ENCODE data around the gene ERCC2.

GRCh38 chr19:45349430-45349941, 20.9 kb downstream of the ERCC2 start:
- TF ChIP-seq SUZ12 (IDR thresholded peaks at IDR 0.05; ENCODE audit: extremely low read depth, insufficient read depth, insufficient read length), result no peak
- no peak for TF ChIP-seq ZNF274 (IDR thresholded peaks at IDR 0.05; ENCODE audit: low read depth, low read length)
- no peak for TF ChIP-seq YY1 (IDR thresholded peaks at IDR 0.05; ENCODE audit: insufficient read depth, insufficient read length)
